GM12873 (cell line): Measurements from ENCODE around the gene LRRC75B.

Experiments
- CTCF ChIP-seq: IDR thresholded peaks from 2 replicates; pipeline ENCODE4 v1.5.1; 2012; ENCODE audit warnings: low read depth, mild to moderate bottlenecking, moderate library complexity, low read length, control low read depth; ENCODE audit not compliant: insufficient read depth; ENCODE audit errors: missing control alignments

Gene LRRC75B

GRCh38 chr22:24595863-24596262 lies 3.0 kb upstream of the LRRC75B start:
- no peak for TF ChIP-seq CTCF

GRCh38 chr22:24595228-24595627 lies 2.4 kb upstream of the LRRC75B start:
- TF ChIP-seq CTCF = no peak

- no peak for TF ChIP-seq CTCF
Observed at GRCh38 chr22:24594569-24595120, 1.8 kb upstream of the LRRC75B start.

- no peak for TF ChIP-seq CTCF
Observed at GRCh38 chr22:24593836-24594568, 1.1 kb upstream of the LRRC75B start.

- TF ChIP-seq CTCF = no peak
Observed at GRCh38 chr22:24592058-24592850, 619 bp downstream of the LRRC75B start.

- no peak for TF ChIP-seq CTCF
Observed at GRCh38 chr22:24591286-24591830, 1.5 kb downstream of the LRRC75B start.

- TF ChIP-seq CTCF = no peak
Observed at GRCh38 chr22:24590596-24591173, 2.2 kb downstream of the LRRC75B start.
